Tibial nerve (tissue), 4 donors: ENCODE measurements around the gene CLRN2.

Experiments used
- EP300 ChIP-seq, 2 donors: sonication (generic); formaldehyde crosslinking; IDR thresholded peaks; one replicate each; pipeline ENCODE4 v1.6.1; 2017; ENCODE audit warnings: antibody characterized with exemption in 2 of 2, mild to moderate bottlenecking in 1 of 2
- POLR2A ChIP-seq, 2 donors: fragments of 450-650 bp; IDR thresholded peaks; one replicate each; pipeline ENCODE4 v1.6.1; 2017; ENCODE audit warnings: antibody characterized with exemption in 2 of 2, mild to moderate bottlenecking in 2 of 2, moderate library complexity in 2 of 2
- TF ChIP-seq, protein P1 (sequence below), 5 experiments: fragments of 200-600 bp in 3 of 5; fragments of 450-650 bp in 2 of 5; sonication (generic) in 3 of 5; IDR thresholded peaks; one replicate each; pipeline ENCODE4 v1.5.1; 2016 to 2019; ENCODE audit warnings: antibody characterized with exemption in 5 of 5, mild to moderate bottlenecking in 3 of 5, moderate library complexity in 2 of 5

DNA sequence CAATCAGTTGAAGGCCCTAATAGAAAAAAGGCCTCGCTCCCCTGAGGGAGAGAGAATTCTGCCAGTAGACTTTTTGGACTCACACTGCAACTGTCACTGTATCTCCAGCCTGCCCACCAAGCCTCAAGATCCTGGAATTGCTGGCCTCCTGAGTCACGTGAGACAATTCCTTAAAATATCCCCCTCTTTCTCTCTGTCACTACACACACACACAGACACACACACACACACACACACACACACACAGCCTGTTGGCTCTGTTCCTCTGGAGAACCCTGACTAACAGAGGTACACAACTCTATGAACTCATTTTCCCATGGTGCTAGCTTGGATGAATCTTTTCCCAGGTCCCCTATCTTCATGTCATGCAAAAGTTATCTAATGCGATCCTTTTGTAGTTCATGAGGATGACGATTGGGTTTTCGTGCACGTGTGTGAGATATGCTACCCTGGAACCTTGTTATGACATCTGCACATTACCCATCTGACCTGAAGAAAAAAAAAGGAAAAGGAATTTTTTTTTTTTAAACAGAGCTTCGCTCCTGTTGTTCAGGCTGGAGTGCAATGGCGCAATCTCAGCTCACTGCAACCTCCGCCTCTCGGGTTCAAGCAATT, 13.7 kb downstream of the CLRN2 start:
- TF ChIP-seq, protein P1, sequence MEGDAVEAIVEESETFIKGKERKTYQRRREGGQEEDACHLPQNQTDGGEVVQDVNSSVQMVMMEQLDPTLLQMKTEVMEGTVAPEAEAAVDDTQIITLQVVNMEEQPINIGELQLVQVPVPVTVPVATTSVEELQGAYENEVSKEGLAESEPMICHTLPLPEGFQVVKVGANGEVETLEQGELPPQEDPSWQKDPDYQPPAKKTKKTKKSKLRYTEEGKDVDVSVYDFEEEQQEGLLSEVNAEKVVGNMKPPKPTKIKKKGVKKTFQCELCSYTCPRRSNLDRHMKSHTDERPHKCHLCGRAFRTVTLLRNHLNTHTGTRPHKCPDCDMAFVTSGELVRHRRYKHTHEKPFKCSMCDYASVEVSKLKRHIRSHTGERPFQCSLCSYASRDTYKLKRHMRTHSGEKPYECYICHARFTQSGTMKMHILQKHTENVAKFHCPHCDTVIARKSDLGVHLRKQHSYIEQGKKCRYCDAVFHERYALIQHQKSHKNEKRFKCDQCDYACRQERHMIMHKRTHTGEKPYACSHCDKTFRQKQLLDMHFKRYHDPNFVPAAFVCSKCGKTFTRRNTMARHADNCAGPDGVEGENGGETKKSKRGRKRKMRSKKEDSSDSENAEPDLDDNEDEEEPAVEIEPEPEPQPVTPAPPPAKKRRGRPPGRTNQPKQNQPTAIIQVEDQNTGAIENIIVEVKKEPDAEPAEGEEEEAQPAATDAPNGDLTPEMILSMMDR (IDR thresholded peaks at IDR 0.05) = no peak
- TF ChIP-seq POLR2A (IDR thresholded peaks at IDR 0.05) = no peak
- TF ChIP-seq EP300 (IDR thresholded peaks at IDR 0.05) = no peak
